K562 (cell line): Measurements from ENCODE around the gene CGA. TPM values are rescaled to one million over a fixed set of nuclear protein-coding genes. Genes with fewer than 3 reads are reported as not detected.
A peak's percentile ranks its signal among the peaks of the same experiment; 100 is the strongest.

Experiments
- BRD4 ChIP-seq: fragments of 200-600 bp; sonication (generic); IDR thresholded peaks from 2 replicates; pipeline ENCODE4 v1.6.1; 2017; ENCODE audit warnings: inconsistent platforms
- ESRRB ChIP-seq: fragments of 250-450 bp; sonication (Bioruptor Pico); IDR thresholded peaks from 2 replicates; pipeline ENCODE4 v1.5.0; 2020; ENCODE audit warnings: mild to moderate bottlenecking, moderate library complexity, borderline replicate concordance
- HIVEP1 ChIP-seq: fragments of 250-450 bp; sonication (Bioruptor Pico); IDR thresholded peaks from 2 replicates; pipeline ENCODE4 v1.4.0; 2020; ENCODE audit warnings: mild to moderate bottlenecking
- HMBOX1 ChIP-seq: sonication (generic); IDR thresholded peaks from 2 replicates; pipeline ENCODE4 v1.6.1; 2016
- JUN ChIP-seq, 2 experiments: sonication (generic) in 1 of 2; formaldehyde crosslinking in 1 of 2; IDR thresholded peaks; 2 replicates each; pipeline versions ENCODE4 v1.6.1 to v1.8.0; 2012 to 2022; ENCODE audit warnings: borderline replicate concordance in 2 of 2, mild to moderate bottlenecking in 2 of 2, improper control_type of control experiment in 1 of 2, low read depth in 1 of 2, low read length in 1 of 2, missing genetic modification reagents in 1 of 2
- KLF1 ChIP-seq: fragments of 450-650 bp; IDR thresholded peaks from 2 replicates; pipeline ENCODE4 v1.6.1; 2016; ENCODE audit warnings: missing genetic modification characterization, missing compliant biosample characterization
- NFIC ChIP-seq: fragments of 450-650 bp; IDR thresholded peaks from 2 replicates; pipeline ENCODE4 v1.6.1; 2017; ENCODE audit warnings: mild to moderate bottlenecking, inconsistent platforms
- NONO ChIP-seq, 2 experiments: fragments of 200-400 bp in 1 of 2; fragments of 450-650 bp in 1 of 2; formaldehyde crosslinking in 1 of 2; IDR thresholded peaks; 2 replicates each; pipeline ENCODE4 v1.6.1; 2017; ENCODE audit warnings: low read depth in 2 of 2, mild to moderate bottlenecking in 2 of 2, moderate library complexity in 2 of 2, low read length in 1 of 2
- RAD21 ChIP-seq, 2 experiments: fragments of 250-450 bp in 1 of 2; fragments of 450-650 bp in 1 of 2; sonication (Bioruptor Pico) in 1 of 2; formaldehyde crosslinking in 1 of 2; IDR thresholded peaks in 1 of 2; conservative IDR thresholded peaks in 1 of 2; 2 replicates each; pipeline versions ENCODE4 v1.4.0 to v1.8.0; 2020 to 2022; ENCODE audit warnings: mild to moderate bottlenecking in 2 of 2, moderate library complexity in 1 of 2
- SAFB ChIP-seq: fragments of 200-400 bp; formaldehyde crosslinking; IDR thresholded peaks from 2 replicates; pipeline ENCODE4 v1.6.1; 2017; ENCODE audit warnings: low read depth, low read length, borderline replicate concordance
- SMC3 ChIP-seq: conservative IDR thresholded peaks from 2 replicates; pipeline ENCODE4 v1.6.1; 2011; ENCODE audit warnings: low read depth, low read length, improper control_type of control experiment; ENCODE audit not compliant: insufficient read depth
- SREBF2 ChIP-seq: sonication (generic); formaldehyde crosslinking; IDR thresholded peaks from 2 replicates; pipeline ENCODE4 v1.4.0; 2020; ENCODE audit warnings: mild to moderate bottlenecking, missing genetic modification reagents
- STAT5B ChIP-seq: fragments of 250-450 bp; sonication (Bioruptor Pico); IDR thresholded peaks from 2 replicates; pipeline ENCODE4 v1.8.0; 2021; ENCODE audit warnings: mild to moderate bottlenecking, inconsistent platforms
- ZNF316 ChIP-seq: fragments of 450-650 bp; IDR thresholded peaks from 2 replicates; pipeline ENCODE4 v1.6.1; 2016
- polyA plus RNA-seq, 8 experiments: library from polyadenylated mRNA; depleted of rRNA in 4 of 8; stranded (reverse) in 5 of 8; unstranded in 3 of 8; fragments of >200 nt; fragmentation: Nextera tagmentation in 2 of 8; fragmentation: Illumina TruSeq in 1 of 8; extraction: Ambion mirVana in 2 of 8; extraction: Trizol in 1 of 8; gene quantifications; 2 replicates each; pipeline versions ENCODE4 v1.2.1 to v1.2.3, GENCODE V29; 2011 to 2014; ENCODE audit warnings: inconsistent platforms in 1 of 8, missing spikeins in 1 of 8
- total RNA-seq, 7 experiments: library from RNA; depleted of rRNA in 6 of 7; stranded (reverse); fragments of >200 nt in 6 of 7; fragmentation: Illumina TruSeq in 2 of 7; extraction: Trizol in 2 of 7; gene quantifications; 2 replicates each; pipeline versions ENCODE4 v1.2.1 to v1.2.3, GENCODE V29; 2011 to 2021; ENCODE audit warnings: low replicate concordance in 1 of 7
- TF ChIP-seq, protein P1 (sequence below): fragments of 450-650 bp; IDR thresholded peaks from 2 replicates; pipeline ENCODE4 v1.6.1; 2017; ENCODE audit warnings: antibody characterized with exemption, mild to moderate bottlenecking
- TF ChIP-seq, protein P2 (sequence below): fragments of 450-650 bp; IDR thresholded peaks from 2 replicates; pipeline ENCODE4 v1.6.1; 2016; ENCODE audit warnings: mild to moderate bottlenecking
- TF ChIP-seq, protein P3 (sequence below): fragments of 250-450 bp; sonication (Bioruptor Pico); IDR thresholded peaks from 2 replicates; pipeline ENCODE4 v1.4.0; 2020; ENCODE audit warnings: mild to moderate bottlenecking, moderate library complexity, borderline replicate concordance

The CGA gene
- total and polyA plus RNA-seq, 9 of the 15 experiments (the other 6 are each of a cell fraction or from before 2014, with no cell fraction given): 0.13 to 0.24 TPM; not detected in 7

- TF ChIP-seq BRD4 (no peak), NONO (IDR thresholded peaks at IDR 0.05; ENCODE audit: low read depth in 2 of 2, low read length in 1 of 2) (no peak), RAD21 (CRISPR knock-in tag; conservative IDR thresholded peaks at IDR 0.05 in 1 of 2, IDR thresholded peaks at IDR 0.05 in 1 of 2) (peak in 1 of 2 experiments; percentile 29; a peak in 1 of 4 replicates), SREBF2 (CRISPR knock-in tag) (no peak), ESRRB (CRISPR knock-in tag) (no peak), ZNF316 (peak; percentile 83), STAT5B (CRISPR knock-in tag) (no peak), KLF1 (tag) (no peak), SMC3 (0 out of 2 replicates have a peak, but pooled peaks have one; percentile 20), NFIC (no peak), JUN (IDR thresholded peaks at IDR 0.05; ENCODE audit: borderline replicate concordance, low read depth, low read length) (no peak), JUN (CRISPR knock-in tag; IDR thresholded peaks at IDR 0.05; ENCODE audit: borderline replicate concordance) (no peak), HMBOX1 (no peak), SAFB (no peak), HIVEP1 (CRISPR knock-in tag) (no peak)
- TF ChIP-seq, protein P1, sequence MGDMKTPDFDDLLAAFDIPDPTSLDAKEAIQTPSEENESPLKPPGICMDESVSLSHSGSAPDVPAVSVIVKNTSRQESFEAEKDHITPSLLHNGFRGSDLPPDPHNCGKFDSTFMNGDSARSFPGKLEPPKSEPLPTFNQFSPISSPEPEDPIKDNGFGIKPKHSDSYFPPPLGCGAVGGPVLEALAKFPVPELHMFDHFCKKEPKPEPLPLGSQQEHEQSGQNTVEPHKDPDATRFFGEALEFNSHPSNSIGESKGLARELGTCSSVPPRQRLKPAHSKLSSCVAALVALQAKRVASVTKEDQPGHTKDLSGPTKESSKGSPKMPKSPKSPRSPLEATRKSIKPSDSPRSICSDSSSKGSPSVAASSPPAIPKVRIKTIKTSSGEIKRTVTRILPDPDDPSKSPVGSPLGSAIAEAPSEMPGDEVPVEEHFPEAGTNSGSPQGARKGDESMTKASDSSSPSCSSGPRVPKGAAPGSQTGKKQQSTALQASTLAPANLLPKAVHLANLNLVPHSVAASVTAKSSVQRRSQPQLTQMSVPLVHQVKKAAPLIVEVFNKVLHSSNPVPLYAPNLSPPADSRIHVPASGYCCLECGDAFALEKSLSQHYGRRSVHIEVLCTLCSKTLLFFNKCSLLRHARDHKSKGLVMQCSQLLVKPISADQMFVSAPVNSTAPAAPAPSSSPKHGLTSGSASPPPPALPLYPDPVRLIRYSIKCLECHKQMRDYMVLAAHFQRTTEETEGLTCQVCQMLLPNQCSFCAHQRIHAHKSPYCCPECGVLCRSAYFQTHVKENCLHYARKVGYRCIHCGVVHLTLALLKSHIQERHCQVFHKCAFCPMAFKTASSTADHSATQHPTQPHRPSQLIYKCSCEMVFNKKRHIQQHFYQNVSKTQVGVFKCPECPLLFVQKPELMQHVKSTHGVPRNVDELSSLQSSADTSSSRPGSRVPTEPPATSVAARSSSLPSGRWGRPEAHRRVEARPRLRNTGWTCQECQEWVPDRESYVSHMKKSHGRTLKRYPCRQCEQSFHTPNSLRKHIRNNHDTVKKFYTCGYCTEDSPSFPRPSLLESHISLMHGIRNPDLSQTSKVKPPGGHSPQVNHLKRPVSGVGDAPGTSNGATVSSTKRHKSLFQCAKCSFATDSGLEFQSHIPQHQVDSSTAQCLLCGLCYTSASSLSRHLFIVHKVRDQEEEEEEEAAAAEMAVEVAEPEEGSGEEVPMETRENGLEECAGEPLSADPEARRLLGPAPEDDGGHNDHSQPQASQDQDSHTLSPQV: no peak
- TF ChIP-seq, protein P2, sequence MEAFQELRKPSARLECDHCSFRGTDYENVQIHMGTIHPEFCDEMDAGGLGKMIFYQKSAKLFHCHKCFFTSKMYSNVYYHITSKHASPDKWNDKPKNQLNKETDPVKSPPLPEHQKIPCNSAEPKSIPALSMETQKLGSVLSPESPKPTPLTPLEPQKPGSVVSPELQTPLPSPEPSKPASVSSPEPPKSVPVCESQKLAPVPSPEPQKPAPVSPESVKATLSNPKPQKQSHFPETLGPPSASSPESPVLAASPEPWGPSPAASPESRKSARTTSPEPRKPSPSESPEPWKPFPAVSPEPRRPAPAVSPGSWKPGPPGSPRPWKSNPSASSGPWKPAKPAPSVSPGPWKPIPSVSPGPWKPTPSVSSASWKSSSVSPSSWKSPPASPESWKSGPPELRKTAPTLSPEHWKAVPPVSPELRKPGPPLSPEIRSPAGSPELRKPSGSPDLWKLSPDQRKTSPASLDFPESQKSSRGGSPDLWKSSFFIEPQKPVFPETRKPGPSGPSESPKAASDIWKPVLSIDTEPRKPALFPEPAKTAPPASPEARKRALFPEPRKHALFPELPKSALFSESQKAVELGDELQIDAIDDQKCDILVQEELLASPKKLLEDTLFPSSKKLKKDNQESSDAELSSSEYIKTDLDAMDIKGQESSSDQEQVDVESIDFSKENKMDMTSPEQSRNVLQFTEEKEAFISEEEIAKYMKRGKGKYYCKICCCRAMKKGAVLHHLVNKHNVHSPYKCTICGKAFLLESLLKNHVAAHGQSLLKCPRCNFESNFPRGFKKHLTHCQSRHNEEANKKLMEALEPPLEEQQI: no peak
- TF ChIP-seq, protein P3, sequence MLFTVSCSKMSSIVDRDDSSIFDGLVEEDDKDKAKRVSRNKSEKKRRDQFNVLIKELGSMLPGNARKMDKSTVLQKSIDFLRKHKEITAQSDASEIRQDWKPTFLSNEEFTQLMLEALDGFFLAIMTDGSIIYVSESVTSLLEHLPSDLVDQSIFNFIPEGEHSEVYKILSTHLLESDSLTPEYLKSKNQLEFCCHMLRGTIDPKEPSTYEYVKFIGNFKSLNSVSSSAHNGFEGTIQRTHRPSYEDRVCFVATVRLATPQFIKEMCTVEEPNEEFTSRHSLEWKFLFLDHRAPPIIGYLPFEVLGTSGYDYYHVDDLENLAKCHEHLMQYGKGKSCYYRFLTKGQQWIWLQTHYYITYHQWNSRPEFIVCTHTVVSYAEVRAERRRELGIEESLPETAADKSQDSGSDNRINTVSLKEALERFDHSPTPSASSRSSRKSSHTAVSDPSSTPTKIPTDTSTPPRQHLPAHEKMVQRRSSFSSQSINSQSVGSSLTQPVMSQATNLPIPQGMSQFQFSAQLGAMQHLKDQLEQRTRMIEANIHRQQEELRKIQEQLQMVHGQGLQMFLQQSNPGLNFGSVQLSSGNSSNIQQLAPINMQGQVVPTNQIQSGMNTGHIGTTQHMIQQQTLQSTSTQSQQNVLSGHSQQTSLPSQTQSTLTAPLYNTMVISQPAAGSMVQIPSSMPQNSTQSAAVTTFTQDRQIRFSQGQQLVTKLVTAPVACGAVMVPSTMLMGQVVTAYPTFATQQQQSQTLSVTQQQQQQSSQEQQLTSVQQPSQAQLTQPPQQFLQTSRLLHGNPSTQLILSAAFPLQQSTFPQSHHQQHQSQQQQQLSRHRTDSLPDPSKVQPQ: no peak
Observed at GRCh38 chr6:87078983-87079616, 15.8 kb downstream of the CGA start (continued).
